ENCODE results near the gene ADARB2. TPM values are rescaled to one million over a fixed set of nuclear protein-coding genes. Genes with fewer than 3 reads are reported as not detected.
A peak's percentile ranks its signal among the peaks of the same experiment; 100 is the strongest.

ADARB2 gene
- total RNA-seq, 2 experiments from 2014 or later, result 1.3 to 1.4 TPM

GRCh38 chr10:1570416-1571051 lies 166.8 kb downstream of the ADARB2 start:
- H3K9me3 Mint-ChIP-seq, result no peaks in the 10 kb centered on the region
- H3K27ac Mint-ChIP-seq, result no peak overlapping the region
- CTCF ChIA-PET, result interaction anchor here (0.6 kb wide), 1 partner anchor 510 kb away, joined by 4 read pairs; no protein-coding TSS in a partner anchor
- intact Hi-C loops (cut with micrococcal nuclease), result no loop called here
- peaks cover 16% of the 10 kb centered on the region for H3K27me3 Mint-ChIP-seq (ENCODE audit: low read depth)
- H3K36me3 Mint-ChIP-seq (ENCODE audit: low read depth), result no peaks in the 10 kb centered on the region
- no peak for DNase-seq
- H3K4me1 Mint-ChIP-seq (ENCODE audit: low read depth), result no peaks in the 10 kb centered on the region
- H3K4me3 Mint-ChIP-seq, result no peak overlapping the region

- DNase-seq, result no peak
- Mint-ChIP-seq H3K27me3 (ENCODE audit: low read depth) (peaks cover 17% of the 10 kb centered on the region), H3K4me3 (no peak overlapping the region), H3K36me3 (ENCODE audit: low read depth) (no peaks in the 10 kb centered on the region), H3K9me3 (no peaks in the 10 kb centered on the region), H3K4me1 (ENCODE audit: low read depth) (no peaks in the 10 kb centered on the region), H3K27ac (no peak overlapping the region)
- CTCF ChIA-PET, result no interaction called here
- intact Hi-C loops (cut with micrococcal nuclease), result no loop called here
Observed at GRCh38 chr10:1569208-1569607, 168.1 kb downstream of the ADARB2 start.

- intact Hi-C loops (cut with micrococcal nuclease), result no loop called here
- Mint-ChIP-seq H3K4me1 (ENCODE audit: low read depth) (no peaks in the 10 kb centered on the region), H3K27ac (no peak overlapping the region), H3K4me3 (no peak overlapping the region), H3K27me3 (ENCODE audit: low read depth) (peaks cover 17% of the 10 kb centered on the region), H3K9me3 (no peaks in the 10 kb centered on the region), H3K36me3 (ENCODE audit: low read depth) (no peaks in the 10 kb centered on the region)
- CTCF ChIA-PET, result no interaction called here
- DNase-seq, result no peak
Observed at GRCh38 chr10:1567742-1568495, 169.4 kb downstream of the ADARB2 start.

- H3K4me3 Mint-ChIP-seq, result no peak overlapping the region
- no peaks in the 10 kb centered on the region for H3K36me3 Mint-ChIP-seq (ENCODE audit: low read depth)
- intact Hi-C loops (cut with micrococcal nuclease), result no loop called here
- H3K4me1 Mint-ChIP-seq (ENCODE audit: low read depth), result no peaks in the 10 kb centered on the region
- DNase-seq, result no peak
- peaks cover 14% of the 10 kb centered on the region for H3K27me3 Mint-ChIP-seq (ENCODE audit: low read depth)
- H3K27ac Mint-ChIP-seq, result no peak overlapping the region
- CTCF ChIA-PET, result no interaction called here
- no peaks in the 10 kb centered on the region for H3K9me3 Mint-ChIP-seq
Observed at GRCh38 chr10:1567152-1567551, 170.2 kb downstream of the ADARB2 start.

- Mint-ChIP-seq H3K36me3 (ENCODE audit: low read depth) (no peaks in the 10 kb centered on the region), H3K4me3 (no peak overlapping the region), H3K27ac (no peak overlapping the region), H3K27me3 (ENCODE audit: low read depth) (peaks cover 7% of the 10 kb centered on the region), H3K4me1 (ENCODE audit: low read depth) (no peaks in the 10 kb centered on the region), H3K9me3 (no peaks in the 10 kb centered on the region)
- CTCF ChIA-PET, result no interaction called here
- no peak for DNase-seq
- intact Hi-C loops (cut with micrococcal nuclease), result no loop called here
Observed at GRCh38 chr10:1564791-1565190, 172.5 kb downstream of the ADARB2 start.

GRCh38 chr10:1563028-1563427 lies 174.3 kb downstream of the ADARB2 start:
- Mint-ChIP-seq H3K4me3 (no peak overlapping the region), H3K36me3 (ENCODE audit: low read depth) (no peaks in the 10 kb centered on the region), H3K27me3 (ENCODE audit: low read depth) (peaks cover 13% of the 10 kb centered on the region), H3K27ac (peak overlapping the region; percentile 32), H3K9me3 (no peaks in the 10 kb centered on the region), H3K4me1 (ENCODE audit: low read depth) (no peaks in the 10 kb centered on the region)
- CTCF ChIA-PET, result no interaction called here
- intact Hi-C loops (cut with micrococcal nuclease), result no loop called here
- no peak for DNase-seq

- CTCF ChIA-PET, result no interaction called here
- Mint-ChIP-seq H3K36me3 (ENCODE audit: low read depth) (no peaks in the 10 kb centered on the region), H3K4me3 (no peak overlapping the region), H3K27me3 (ENCODE audit: low read depth) (peaks cover 16% of the 10 kb centered on the region), H3K4me1 (ENCODE audit: low read depth) (no peaks in the 10 kb centered on the region), H3K27ac (no peak overlapping the region), H3K9me3 (no peaks in the 10 kb centered on the region)
- no peak for DNase-seq
- intact Hi-C loops (cut with micrococcal nuclease), result no loop called here
Observed at GRCh38 chr10:1561731-1562337, 175.5 kb downstream of the ADARB2 start.

GRCh38 chr10:1560535-1561192 lies 176.7 kb downstream of the ADARB2 start:
- no peak for DNase-seq
- Mint-ChIP-seq H3K36me3 (ENCODE audit: low read depth) (no peaks in the 10 kb centered on the region), H3K4me3 (no peak overlapping the region), H3K27me3 (ENCODE audit: low read depth) (peaks cover 16% of the 10 kb centered on the region), H3K27ac (no peak overlapping the region), H3K4me1 (ENCODE audit: low read depth) (no peaks in the 10 kb centered on the region), H3K9me3 (no peaks in the 10 kb centered on the region)
- intact Hi-C loops (cut with micrococcal nuclease), result no loop called here
- CTCF ChIA-PET, result no interaction called here

GRCh38 chr10:1559761-1560160 lies 177.6 kb downstream of the ADARB2 start:
- no peak overlapping the region for H3K27ac Mint-ChIP-seq
- CTCF ChIA-PET, result no interaction called here
- H3K4me3 Mint-ChIP-seq, result no peak overlapping the region
- intact Hi-C loops (cut with micrococcal nuclease), result no loop called here
- no peaks in the 10 kb centered on the region for H3K36me3 Mint-ChIP-seq (ENCODE audit: low read depth)
- no peaks in the 10 kb centered on the region for H3K4me1 Mint-ChIP-seq (ENCODE audit: low read depth)
- peaks cover 11% of the 10 kb centered on the region for H3K27me3 Mint-ChIP-seq (ENCODE audit: low read depth)
- DNase-seq, result no peak
- no peaks in the 10 kb centered on the region for H3K9me3 Mint-ChIP-seq

- no peak overlapping the region for H3K4me3 Mint-ChIP-seq
- no peaks in the 10 kb centered on the region for H3K36me3 Mint-ChIP-seq (ENCODE audit: low read depth)
- intact Hi-C loops (cut with micrococcal nuclease), result no loop called here
- CTCF ChIA-PET, result no interaction called here
- peaks cover 11% of the 10 kb centered on the region for H3K27me3 Mint-ChIP-seq (ENCODE audit: low read depth)
- H3K9me3 Mint-ChIP-seq, result no peaks in the 10 kb centered on the region
- no peak for DNase-seq
- no peak overlapping the region for H3K27ac Mint-ChIP-seq
- H3K4me1 Mint-ChIP-seq (ENCODE audit: low read depth), result no peaks in the 10 kb centered on the region
Observed at GRCh38 chr10:1559311-1559710, 178.0 kb downstream of the ADARB2 start.

GRCh38 chr10:1558906-1559305 lies 178.4 kb downstream of the ADARB2 start:
- Mint-ChIP-seq H3K4me1 (ENCODE audit: low read depth) (no peaks in the 10 kb centered on the region), H3K4me3 (no peak overlapping the region), H3K9me3 (no peaks in the 10 kb centered on the region), H3K27me3 (ENCODE audit: low read depth) (peaks cover 11% of the 10 kb centered on the region), H3K36me3 (ENCODE audit: low read depth) (no peaks in the 10 kb centered on the region), H3K27ac (no peak overlapping the region)
- CTCF ChIA-PET, result no interaction called here
- intact Hi-C loops (cut with micrococcal nuclease), result no loop called here
- DNase-seq, result no peak

- no peaks in the 10 kb centered on the region for H3K36me3 Mint-ChIP-seq (ENCODE audit: low read depth)
- peaks cover 11% of the 10 kb centered on the region for H3K27me3 Mint-ChIP-seq (ENCODE audit: low read depth)
- no peak for DNase-seq
- intact Hi-C loops (cut with micrococcal nuclease), result no loop called here
- no peaks in the 10 kb centered on the region for H3K4me1 Mint-ChIP-seq (ENCODE audit: low read depth)
- no peak overlapping the region for H3K4me3 Mint-ChIP-seq
- CTCF ChIA-PET, result no interaction called here
- H3K9me3 Mint-ChIP-seq, result no peaks in the 10 kb centered on the region
- no peak overlapping the region for H3K27ac Mint-ChIP-seq
Observed at GRCh38 chr10:1557081-1557480, 180.2 kb downstream of the ADARB2 start.

All from activated naive CD4-positive, alpha-beta T cell treated with anti-CD3 and anti-CD28 coated beads for 36 hours (primary cell).